Chondrocyte (in vitro differentiated cells): Measurements from ENCODE around the gene MAP4K5. TPM values are rescaled to one million over a fixed set of nuclear protein-coding genes. Genes with fewer than 3 reads are reported as not detected.

Experiments used
- DNase-seq: peaks from one replicate; pipeline ENCODE4 v3.0.0; 2021; ENCODE audit warnings: mixed read lengths, low spot score
- H3K27ac Mint-ChIP-seq: one replicate; pipeline ENCODE4 v1.8.0; 2021; ENCODE audit warnings: mild to moderate bottlenecking, moderate library complexity, mixed read lengths; ENCODE audit not compliant: unreplicated experiment
- H3K27me3 Mint-ChIP-seq: 2 replicates; pipeline ENCODE4 v1.8.0; 2021; ENCODE audit warnings: low read depth, mixed read lengths
- H3K36me3 Mint-ChIP-seq: 2 replicates; pipeline ENCODE4 v1.8.0; 2021; ENCODE audit warnings: low read depth, mixed read lengths
- H3K4me1 Mint-ChIP-seq: 2 replicates; pipeline ENCODE4 v1.8.0; 2021; ENCODE audit warnings: low read depth, mild to moderate bottlenecking, mixed read lengths
- H3K4me3 Mint-ChIP-seq: one replicate; pipeline ENCODE4 v1.8.0; 2021; ENCODE audit warnings: mild to moderate bottlenecking, moderate library complexity, mixed read lengths; ENCODE audit not compliant: unreplicated experiment
- H3K9me3 Mint-ChIP-seq: 2 replicates; pipeline ENCODE4 v1.8.0; 2021; ENCODE audit warnings: low read depth, mixed read lengths
- total RNA-seq: library from RNA; stranded (reverse); gene quantifications from 3 replicates; pipeline ENCODE4 v1.2.1, GENCODE V29; 2021
- TF ChIP-seq, protein P1 (sequence below): fragments of 200-600 bp; sonication (generic); IDR thresholded peaks from 2 replicates; pipeline ENCODE4 v1.5.0; 2021; ENCODE audit warnings: antibody characterized with exemption, mild to moderate bottlenecking, moderate library complexity

The MAP4K5 gene
- total RNA-seq, 1 donor from 2014 or later = 103 TPM

- H3K36me3 Mint-ChIP-seq = no peaks in the 10 kb centered on the region
- H3K27me3 Mint-ChIP-seq = no peaks in the 10 kb centered on the region
- peak overlapping the region; percentile 94 for H3K27ac Mint-ChIP-seq
- TF ChIP-seq, protein P1, sequence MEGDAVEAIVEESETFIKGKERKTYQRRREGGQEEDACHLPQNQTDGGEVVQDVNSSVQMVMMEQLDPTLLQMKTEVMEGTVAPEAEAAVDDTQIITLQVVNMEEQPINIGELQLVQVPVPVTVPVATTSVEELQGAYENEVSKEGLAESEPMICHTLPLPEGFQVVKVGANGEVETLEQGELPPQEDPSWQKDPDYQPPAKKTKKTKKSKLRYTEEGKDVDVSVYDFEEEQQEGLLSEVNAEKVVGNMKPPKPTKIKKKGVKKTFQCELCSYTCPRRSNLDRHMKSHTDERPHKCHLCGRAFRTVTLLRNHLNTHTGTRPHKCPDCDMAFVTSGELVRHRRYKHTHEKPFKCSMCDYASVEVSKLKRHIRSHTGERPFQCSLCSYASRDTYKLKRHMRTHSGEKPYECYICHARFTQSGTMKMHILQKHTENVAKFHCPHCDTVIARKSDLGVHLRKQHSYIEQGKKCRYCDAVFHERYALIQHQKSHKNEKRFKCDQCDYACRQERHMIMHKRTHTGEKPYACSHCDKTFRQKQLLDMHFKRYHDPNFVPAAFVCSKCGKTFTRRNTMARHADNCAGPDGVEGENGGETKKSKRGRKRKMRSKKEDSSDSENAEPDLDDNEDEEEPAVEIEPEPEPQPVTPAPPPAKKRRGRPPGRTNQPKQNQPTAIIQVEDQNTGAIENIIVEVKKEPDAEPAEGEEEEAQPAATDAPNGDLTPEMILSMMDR = no peak
- no peak for DNase-seq
- H3K4me1 Mint-ChIP-seq = peaks cover 59% of the 10 kb centered on the region
- peak overlapping the region; percentile 94 for H3K4me3 Mint-ChIP-seq
- no peaks in the 10 kb centered on the region for H3K9me3 Mint-ChIP-seq
Measured at GRCh38 chr14:50529288-50530179, 2.8 kb downstream of the MAP4K5 start.

- H3K27ac Mint-ChIP-seq = peak overlapping the region; percentile 64
Measured at GRCh38 chr14:50528000-50528399, 4.4 kb downstream of the MAP4K5 start.

GRCh38 chr14:50524731-50525515 lies 7.4 kb downstream of the MAP4K5 start:
- DNase-seq = no peak

More at GRCh38 chr14:50528000-50528399, 4.4 kb downstream of the MAP4K5 start:
- Mint-ChIP-seq H3K27me3 (no peaks in the 10 kb centered on the region), H3K4me1 (peaks cover 69% of the 10 kb centered on the region), H3K9me3 (no peaks in the 10 kb centered on the region), H3K36me3 (peaks cover 4% of the 10 kb centered on the region), H3K4me3 (no peak overlapping the region)
- DNase-seq = no peak
- TF ChIP-seq, protein P1 = no peak

GRCh38 chr14:50524060-50524459 lies 8.3 kb downstream of the MAP4K5 start:
- H3K4me3 Mint-ChIP-seq = no peak overlapping the region
- DNase-seq = no peak
- no peaks in the 10 kb centered on the region for H3K27me3 Mint-ChIP-seq
- peaks cover 4% of the 10 kb centered on the region for H3K36me3 Mint-ChIP-seq
- peaks cover 64% of the 10 kb centered on the region for H3K4me1 Mint-ChIP-seq
- TF ChIP-seq, protein P1 = no peak
- peak overlapping the region; percentile 73 for H3K27ac Mint-ChIP-seq
- H3K9me3 Mint-ChIP-seq = no peaks in the 10 kb centered on the region

More at GRCh38 chr14:50524731-50525515, 7.4 kb downstream of the MAP4K5 start:
- Mint-ChIP-seq H3K27ac (peak overlapping the region; percentile 73), H3K4me1 (peaks cover 73% of the 10 kb centered on the region), H3K27me3 (no peaks in the 10 kb centered on the region), H3K9me3 (no peaks in the 10 kb centered on the region), H3K4me3 (no peak overlapping the region), H3K36me3 (peaks cover 4% of the 10 kb centered on the region)
- TF ChIP-seq, protein P1 = no peak
